ENCODE results near the gene BTAF1.

The BTAF1 gene

GRCh38 chr10:91976317-91977051 lies 52.9 kb downstream of the BTAF1 start:
- Histone ChIP-seq H3K36me3 (replicated peaks; ENCODE audit: insufficient read depth, low read length) (no peaks in the 10 kb centered on the region), H3K27ac (ENCODE audit: low read length) (no peak overlapping the region), H3K4me1 (ENCODE audit: low read length) (peaks cover 10% of the 10 kb centered on the region), H3K9me2 (replicated peaks; ENCODE audit: insufficient read depth, low read length) (no peaks in the 10 kb centered on the region), H3K27me3 (replicated peaks; ENCODE audit: insufficient read depth, low read length) (no peaks in the 10 kb centered on the region), H4K20me1 (ENCODE audit: insufficient read depth, low read length) (0 out of 2 replicates have a peak, but pooled peaks cover 6% of the 10 kb centered on the region), H3K4me2 (ENCODE audit: low read depth, low read length) (no peak overlapping the region), H3K9ac (ENCODE audit: low read length) (no peak overlapping the region), H2AFZ (ENCODE audit: low read length) (no peak overlapping the region), H3F3A (ENCODE audit: insufficient read depth, low read length) (peaks cover 10% of the 10 kb centered on the region; the same call in 1 of the 2 replicates), H3K4me3 (ENCODE audit: low read length) (no peak overlapping the region), H3K79me2 (ENCODE audit: low read length) (peaks cover 6% of the 10 kb centered on the region; the same call in 1 of the 2 replicates), H3K9me3 (replicated peaks; ENCODE audit: insufficient read depth, low read length) (no peaks in the 10 kb centered on the region)
- no peak for DNase-seq
- TF ChIP-seq EZH2phosphoT487 (IDR thresholded peaks at IDR 0.05; ENCODE audit: low read length) = no peak
- no peak for TF ChIP-seq EZH2 (optimal IDR thresholded peaks at IDR 0.05; ENCODE audit: low read depth, low read length)
- no peak for TF ChIP-seq CTCF (IDR thresholded peaks at IDR 0.05; ENCODE audit: low read length)

GRCh38 chr10:91977491-91977890 lies 53.9 kb downstream of the BTAF1 start:
- Histone ChIP-seq H3F3A (ENCODE audit: insufficient read depth, low read length) (peaks cover 10% of the 10 kb centered on the region; the same call in 1 of the 2 replicates), H3K27me3 (replicated peaks; ENCODE audit: insufficient read depth, low read length) (no peaks in the 10 kb centered on the region), H3K4me2 (ENCODE audit: low read depth, low read length) (no peak overlapping the region), H3K4me1 (ENCODE audit: low read length) (peaks cover 10% of the 10 kb centered on the region), H3K9me2 (replicated peaks; ENCODE audit: insufficient read depth, low read length) (no peaks in the 10 kb centered on the region), H4K20me1 (ENCODE audit: insufficient read depth, low read length) (0 out of 2 replicates have a peak, but pooled peaks cover 6% of the 10 kb centered on the region), H3K36me3 (replicated peaks; ENCODE audit: insufficient read depth, low read length) (no peaks in the 10 kb centered on the region; the same call in 1 of the 2 replicates), H3K27ac (ENCODE audit: low read length) (no peak overlapping the region), H3K4me3 (ENCODE audit: low read length) (no peak overlapping the region), H3K9me3 (replicated peaks; ENCODE audit: insufficient read depth, low read length) (no peaks in the 10 kb centered on the region), H3K9ac (ENCODE audit: low read length) (no peak overlapping the region), H3K79me2 (ENCODE audit: low read length) (peaks cover 6% of the 10 kb centered on the region; the same call in 1 of the 2 replicates), H2AFZ (ENCODE audit: low read length) (no peak overlapping the region)
- TF ChIP-seq EZH2phosphoT487 (IDR thresholded peaks at IDR 0.05; ENCODE audit: low read length) (no peak), EZH2 (optimal IDR thresholded peaks at IDR 0.05; ENCODE audit: low read depth, low read length) (no peak), CTCF (IDR thresholded peaks at IDR 0.05; ENCODE audit: low read length) (no peak)
- no peak for DNase-seq

- TF ChIP-seq EZH2phosphoT487 (IDR thresholded peaks at IDR 0.05; ENCODE audit: low read length) (no peak), EZH2 (optimal IDR thresholded peaks at IDR 0.05; ENCODE audit: low read depth, low read length) (no peak), CTCF (IDR thresholded peaks at IDR 0.05; ENCODE audit: low read length) (no peak)
- no peaks in the 10 kb centered on the region for H3K27me3 ChIP-seq (replicated peaks; ENCODE audit: insufficient read depth, low read length)
- H3K9me2 ChIP-seq (replicated peaks; ENCODE audit: insufficient read depth, low read length) = no peaks in the 10 kb centered on the region
- no peaks in the 10 kb centered on the region; the same call in 1 of the 2 replicates for H3K36me3 ChIP-seq (replicated peaks; ENCODE audit: insufficient read depth, low read length)
- H3K4me3 ChIP-seq (ENCODE audit: low read length) = no peak overlapping the region
- peaks cover 6% of the 10 kb centered on the region; the same call in 1 of the 2 replicates for H3K79me2 ChIP-seq (ENCODE audit: low read length)
- no peaks in the 10 kb centered on the region for H4K20me1 ChIP-seq (ENCODE audit: insufficient read depth, low read length)
- H3K4me1 ChIP-seq (ENCODE audit: low read length) = 0 out of 2 replicates have a peak, but pooled peaks cover 4% of the 10 kb centered on the region
- no peak overlapping the region for H3K27ac ChIP-seq (ENCODE audit: low read length)
- no peak overlapping the region for H3K4me2 ChIP-seq (ENCODE audit: low read depth, low read length)
- H2AFZ ChIP-seq (ENCODE audit: low read length) = no peak overlapping the region
- no peak for DNase-seq
- H3K9me3 ChIP-seq (replicated peaks; ENCODE audit: insufficient read depth, low read length) = no peaks in the 10 kb centered on the region
- H3K9ac ChIP-seq (ENCODE audit: low read length) = no peak overlapping the region
- no peaks in the 10 kb centered on the region for H3F3A ChIP-seq (ENCODE audit: insufficient read depth, low read length)
These were observed 55.0 kb downstream of the BTAF1 start for GRCh38 chr10:91978585-91978984.

Data from MM.1S (cell line).